A673 (cell line): ENCODE measurements around the gene NLRP1.

ENCODE experiments used
- EZH2 ChIP-seq: fragments of 200-600 bp; sonication (generic); IDR thresholded peaks from 2 replicates; pipeline ENCODE4 v1.6.1; 2017; ENCODE audit warnings: borderline replicate concordance, low read depth, mild to moderate bottlenecking, mixed read lengths, antibody characterized with exemption, low read length; ENCODE audit not compliant: poor library complexity, severe bottlenecking
- TF ChIP-seq, protein P1 (sequence below): fragments of 300-800, 200-600 bp; sonication (generic); conservative IDR thresholded peaks from 2 replicates; pipeline ENCODE4 v1.5.1; 2017; ENCODE audit warnings: low read depth, mild to moderate bottlenecking, antibody characterized with exemption, low read length, moderate library complexity, mixed read lengths

- TF ChIP-seq, protein P1, sequence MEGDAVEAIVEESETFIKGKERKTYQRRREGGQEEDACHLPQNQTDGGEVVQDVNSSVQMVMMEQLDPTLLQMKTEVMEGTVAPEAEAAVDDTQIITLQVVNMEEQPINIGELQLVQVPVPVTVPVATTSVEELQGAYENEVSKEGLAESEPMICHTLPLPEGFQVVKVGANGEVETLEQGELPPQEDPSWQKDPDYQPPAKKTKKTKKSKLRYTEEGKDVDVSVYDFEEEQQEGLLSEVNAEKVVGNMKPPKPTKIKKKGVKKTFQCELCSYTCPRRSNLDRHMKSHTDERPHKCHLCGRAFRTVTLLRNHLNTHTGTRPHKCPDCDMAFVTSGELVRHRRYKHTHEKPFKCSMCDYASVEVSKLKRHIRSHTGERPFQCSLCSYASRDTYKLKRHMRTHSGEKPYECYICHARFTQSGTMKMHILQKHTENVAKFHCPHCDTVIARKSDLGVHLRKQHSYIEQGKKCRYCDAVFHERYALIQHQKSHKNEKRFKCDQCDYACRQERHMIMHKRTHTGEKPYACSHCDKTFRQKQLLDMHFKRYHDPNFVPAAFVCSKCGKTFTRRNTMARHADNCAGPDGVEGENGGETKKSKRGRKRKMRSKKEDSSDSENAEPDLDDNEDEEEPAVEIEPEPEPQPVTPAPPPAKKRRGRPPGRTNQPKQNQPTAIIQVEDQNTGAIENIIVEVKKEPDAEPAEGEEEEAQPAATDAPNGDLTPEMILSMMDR: no peak
- TF ChIP-seq EZH2: no peak
These were observed 26.8 kb downstream of the NLRP1 start for GRCh38 chr17:5557485-5557884.
